Inflammatory macrophage treated with lipopolysaccharide for 1 hour (primary cell): ENCODE results near the gene UQCR10.
A peak's percentile ranks its signal among the peaks of the same experiment; 100 is the strongest.

Experiments used
- DNase-seq, 2 donors: peaks; one replicate each; pipeline ENCODE4 v3.0.0-alpha.2; 2020 to 2022

Gene UQCR10

DNA sequence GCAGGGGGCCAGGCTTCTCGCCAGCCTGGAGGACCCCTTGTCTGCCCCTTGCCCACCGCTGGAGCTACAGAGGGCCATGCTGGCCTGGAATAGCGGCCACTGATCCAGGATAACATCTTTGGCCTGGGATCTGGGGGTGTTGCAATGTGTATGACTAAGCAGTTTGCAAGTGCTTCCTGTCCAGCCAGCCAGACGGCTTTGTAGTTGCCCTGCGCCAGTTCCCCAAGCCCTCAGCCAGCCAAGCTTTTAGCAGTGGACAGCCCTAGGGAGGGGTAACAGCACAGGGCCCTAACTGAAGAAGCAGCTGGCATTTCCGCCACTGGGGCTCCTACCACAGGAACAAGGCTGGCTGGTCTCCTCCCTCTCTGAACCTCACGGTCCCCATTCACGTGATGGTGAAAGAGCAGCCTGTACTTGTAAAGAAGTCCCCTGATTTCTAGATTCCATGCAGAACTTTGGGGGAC is 32.1 kb downstream of the UQCR10 start:
- peak; percentile 83 to 86 for DNase-seq

DNA sequence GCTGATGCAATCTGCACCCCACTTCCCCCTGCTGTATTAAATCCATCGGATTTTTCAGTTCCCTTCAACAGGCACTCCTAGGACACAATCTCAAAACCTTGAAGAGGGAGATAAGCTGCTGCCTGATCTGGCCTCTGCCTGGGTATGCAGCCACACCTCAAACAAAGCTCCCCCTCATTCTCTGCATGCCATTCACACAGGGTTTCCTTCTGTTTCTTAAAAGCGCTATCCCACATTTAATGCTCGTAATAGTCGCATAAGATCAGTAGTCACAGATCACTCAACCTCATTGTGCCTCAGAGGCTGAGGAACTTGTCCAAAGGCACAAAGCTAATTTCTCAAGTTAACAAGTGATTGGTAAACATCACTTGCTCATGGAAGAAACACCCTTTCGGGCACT is 34.0 kb downstream of the UQCR10 start:
- no peak for DNase-seq

GRCh38 chr22:29801796-29802195 is 34.6 kb downstream of the UQCR10 start:
- DNase-seq: no peak

DNA sequence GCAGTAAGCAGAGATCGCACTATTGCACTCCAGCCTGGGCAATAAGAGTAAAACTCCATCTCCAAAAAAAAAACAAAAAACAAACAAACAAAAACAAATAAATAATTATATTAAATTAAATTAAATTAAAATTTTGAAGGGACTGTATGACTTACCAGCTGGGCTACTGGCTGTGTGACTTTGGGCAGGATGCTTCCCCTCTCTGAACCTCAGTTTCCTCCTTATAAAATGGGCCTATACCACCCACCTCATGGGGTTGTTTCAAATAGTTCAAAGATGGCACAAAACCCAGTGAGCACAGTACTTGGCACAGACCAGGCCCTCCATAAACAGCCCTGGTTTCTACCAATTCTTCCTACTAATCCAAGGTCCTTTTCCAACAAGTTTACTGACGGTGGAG is 36.0 kb downstream of the UQCR10 start:
- no peak for DNase-seq

GRCh38 chr22:29804985-29805384 is 37.8 kb downstream of the UQCR10 start:
- no peak for DNase-seq

GRCh38 chr22:29806196-29806595 is 39.0 kb downstream of the UQCR10 start:
- no peak for DNase-seq

DNA sequence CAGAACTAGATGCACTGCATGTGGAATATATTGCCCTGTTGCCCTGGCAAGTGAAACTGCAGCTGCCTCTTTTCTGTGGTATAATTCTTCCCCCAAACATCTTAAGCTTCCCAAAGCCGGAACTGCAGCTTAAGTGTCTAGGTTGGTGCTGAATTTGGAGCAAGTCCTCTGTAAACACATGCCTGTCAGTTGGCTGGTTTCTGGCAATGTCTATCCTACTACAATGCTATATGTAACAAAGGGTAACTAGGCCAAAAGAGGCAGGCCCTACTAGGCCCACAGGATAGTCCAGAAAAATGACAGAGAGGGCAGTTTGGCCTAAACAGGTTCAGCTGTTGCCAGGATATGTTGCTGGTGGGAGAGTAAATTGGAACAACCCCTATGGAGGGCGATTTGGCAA is 43.0 kb downstream of the UQCR10 start:
- no peak for DNase-seq

DNA sequence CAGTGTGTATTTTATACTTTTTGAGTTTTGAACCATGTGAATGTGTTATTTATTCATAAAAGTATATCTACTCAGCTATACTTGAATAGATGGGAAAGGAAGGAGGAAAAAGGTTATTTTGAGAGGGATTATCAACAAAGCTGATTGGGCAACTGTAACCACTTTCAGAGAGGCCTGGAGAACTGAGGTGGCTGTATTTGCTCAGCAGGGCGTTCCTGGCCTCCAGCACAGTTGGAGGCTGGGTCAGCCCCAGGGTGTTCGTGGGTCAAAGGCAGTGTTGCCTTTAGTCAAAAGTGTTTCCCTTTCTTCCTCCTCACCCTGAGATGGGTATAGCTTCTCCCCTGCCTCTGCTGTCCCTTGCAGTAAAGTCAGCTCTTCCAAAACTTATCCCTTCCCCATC is 44.2 kb downstream of the UQCR10 start:
- DNase-seq: no peak

- DNase-seq: no peak
Measured at GRCh38 chr22:29813126-29813525, 46.0 kb downstream of the UQCR10 start.

DNA sequence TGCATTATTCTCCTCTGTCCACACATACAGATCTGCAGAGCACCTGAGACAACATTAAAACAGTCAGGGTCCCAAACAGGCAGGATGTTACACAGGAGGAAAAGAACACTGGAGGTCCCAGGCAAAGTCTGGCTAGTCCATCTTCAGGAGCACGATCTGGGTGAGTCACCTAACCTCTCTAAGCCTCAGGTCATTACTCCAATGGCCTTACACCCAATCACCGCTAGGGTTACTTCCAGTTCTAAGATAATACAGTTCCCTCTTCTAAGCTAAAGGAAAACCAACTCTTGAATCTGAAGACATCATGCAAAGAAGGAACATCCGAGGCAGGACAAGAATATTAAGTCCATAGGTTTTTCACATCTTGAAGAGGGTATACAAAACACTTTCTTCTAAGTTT is 46.4 kb downstream of the UQCR10 start:
- no peak for DNase-seq

GRCh38 chr22:29814003-29814402 is 46.8 kb downstream of the UQCR10 start:
- DNase-seq: no peak

DNA sequence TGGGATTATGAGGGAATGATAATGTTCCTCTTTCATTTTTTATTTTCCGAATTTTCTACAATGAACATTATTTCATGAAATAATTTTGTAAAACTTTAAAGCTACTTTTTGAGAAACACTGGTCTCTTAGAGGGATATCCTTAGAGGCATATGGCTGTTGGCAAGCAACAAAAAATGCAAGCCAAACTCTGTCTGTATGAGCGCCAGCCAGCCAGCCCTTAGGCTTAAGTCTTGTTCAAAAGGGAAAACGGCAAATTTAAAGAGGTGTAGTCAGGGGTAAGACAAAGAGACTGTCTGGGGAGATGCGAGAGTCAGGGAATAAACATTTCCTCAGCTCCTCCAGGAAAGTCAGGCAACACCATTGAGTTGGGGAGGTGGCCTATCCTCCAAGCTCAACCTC is 48.4 kb downstream of the UQCR10 start:
- no peak for DNase-seq

GRCh38 chr22:29816128-29816527 is 49.0 kb downstream of the UQCR10 start:
- DNase-seq: no peak

DNA sequence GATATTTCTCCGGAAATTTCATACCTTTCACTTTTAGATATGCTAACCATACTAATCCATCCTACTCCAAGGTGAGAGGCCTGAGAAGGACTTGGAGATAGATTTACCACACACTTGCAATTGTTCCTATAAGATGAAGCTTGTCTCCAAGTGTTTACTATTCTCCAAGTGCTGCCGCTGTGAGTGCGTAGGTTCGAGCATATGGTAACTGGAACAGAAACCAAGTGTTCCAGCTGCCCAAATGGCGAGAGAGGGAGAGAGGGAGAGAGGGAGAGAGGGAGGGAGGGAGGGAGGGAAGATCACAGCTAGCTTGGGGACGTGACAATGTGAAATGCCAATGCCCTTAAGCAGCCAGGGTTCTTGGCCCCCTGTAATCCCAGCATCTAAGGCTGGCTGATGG is 49.4 kb downstream of the UQCR10 start:
- no peak for DNase-seq

GRCh38 chr22:29816980-29817379 is 49.8 kb downstream of the UQCR10 start:
- DNase-seq: no peak

DNA sequence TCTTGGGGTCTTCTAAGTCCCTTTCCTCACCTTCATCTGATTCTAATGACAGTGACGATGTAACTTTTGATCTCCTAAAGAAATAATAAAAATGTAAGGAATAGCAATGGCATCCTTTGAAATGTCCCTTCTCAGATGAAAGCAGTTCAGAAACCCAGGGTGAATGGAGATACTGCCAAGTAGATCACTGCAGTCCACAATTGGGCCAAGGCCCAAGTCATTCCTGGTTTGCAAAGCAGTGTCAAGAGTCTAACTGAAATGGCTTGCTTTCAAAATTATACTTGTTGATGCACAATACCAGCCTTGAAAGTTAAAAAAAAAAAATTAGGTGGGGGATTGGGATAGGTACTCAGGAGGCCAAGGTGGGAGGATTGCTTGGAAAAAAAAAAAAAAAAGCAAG is 50.6 kb downstream of the UQCR10 start:
- DNase-seq: no peak

- no peak for DNase-seq
Measured at GRCh38 chr22:29819501-29819900, 52.3 kb downstream of the UQCR10 start.
